ENCODE data around the gene TBX3. TPM values are rescaled to one million over a fixed set of nuclear protein-coding genes. Genes with fewer than 3 reads are reported as not detected.
A peak's percentile ranks its signal among the peaks of the same experiment; 100 is the strongest.

TBX3 gene
- total and polyA plus RNA-seq, 4 donors, result 6.9 to 8.6 (median 8.0) TPM

DNA sequence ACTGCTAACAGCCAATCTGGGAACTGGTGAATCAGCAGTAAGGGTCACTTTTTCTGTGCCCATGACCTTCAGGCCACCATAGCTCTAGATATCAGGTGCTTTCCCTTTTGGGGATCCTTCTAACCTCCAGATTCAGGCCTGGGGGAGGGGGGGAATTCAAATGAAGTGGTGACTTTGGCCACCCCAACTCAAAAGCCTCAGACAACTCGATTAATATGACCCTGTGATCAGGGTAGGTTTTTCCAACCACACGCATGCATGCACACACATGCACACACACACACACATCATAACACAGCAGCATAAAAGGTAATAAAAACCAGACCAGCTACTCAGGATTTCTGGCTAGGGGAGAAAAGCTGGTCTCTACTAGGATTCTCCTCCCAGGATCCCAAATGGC lies 5.3 kb downstream of the TBX3 start:
- peaks cover 17% of the 10 kb centered on the region for H3K4me1 ChIP-seq (ENCODE audit: control insufficient read depth, insufficient read depth, low read length)
- peaks cover 100% of the 10 kb centered on the region for H3K27me3 ChIP-seq (ENCODE audit: control insufficient read depth, insufficient read depth, low read length)
- no peaks in the 10 kb centered on the region for H3K9me3 ChIP-seq (ENCODE audit: control insufficient read depth, insufficient read depth, low read length)
- no peak overlapping the region for H3K4me3 ChIP-seq (ENCODE audit: low read depth, low read length)
- no peaks in the 10 kb centered on the region for H3K36me3 ChIP-seq (ENCODE audit: control insufficient read depth, insufficient read depth, low read length)
- no peak overlapping the region for H3K27ac ChIP-seq (ENCODE audit: low read depth, low read length)
- DNase-seq (ENCODE audit: low read depth in 4 of 6, low spot score in 6 of 6), result no peak
- WGBS (ENCODE audit: insufficient coverage), result 40% methylated on average over 1 of the region's 2 CpGs

DNA sequence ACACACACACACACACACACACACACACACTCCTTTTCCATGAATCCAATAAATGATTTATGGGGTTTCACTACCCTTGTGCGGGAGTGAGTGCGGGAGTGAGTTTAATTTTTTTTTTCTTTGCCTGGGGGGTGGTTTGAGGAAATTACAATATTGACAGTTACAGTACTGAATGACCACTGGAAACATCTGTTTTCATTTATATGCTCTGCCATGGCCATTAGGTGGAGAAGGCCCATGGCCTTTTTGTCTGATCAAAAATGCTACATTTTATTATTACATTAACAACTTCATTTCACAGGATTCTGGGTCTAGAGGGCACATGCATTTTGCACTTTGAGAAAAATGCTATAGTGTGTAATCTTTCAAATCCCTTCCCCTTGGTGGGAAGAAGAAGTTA lies 5.9 kb downstream of the TBX3 start:
- DNase-seq (ENCODE audit: low read depth in 4 of 6, low spot score in 6 of 6), result no peak
- Histone ChIP-seq H3K4me1 (ENCODE audit: control insufficient read depth, insufficient read depth, low read length) (peaks cover 14% of the 10 kb centered on the region), H3K4me3 (ENCODE audit: low read depth, low read length) (no peak overlapping the region), H3K27ac (ENCODE audit: low read depth, low read length) (no peak overlapping the region), H3K9me3 (ENCODE audit: control insufficient read depth, insufficient read depth, low read length) (no peaks in the 10 kb centered on the region), H3K36me3 (ENCODE audit: control insufficient read depth, insufficient read depth, low read length) (no peaks in the 10 kb centered on the region), H3K27me3 (ENCODE audit: control insufficient read depth, insufficient read depth, low read length) (peaks cover 100% of the 10 kb centered on the region)
- no CpG with 5 or more reads among the region's 2 CpGs for WGBS (ENCODE audit: insufficient coverage)

DNA sequence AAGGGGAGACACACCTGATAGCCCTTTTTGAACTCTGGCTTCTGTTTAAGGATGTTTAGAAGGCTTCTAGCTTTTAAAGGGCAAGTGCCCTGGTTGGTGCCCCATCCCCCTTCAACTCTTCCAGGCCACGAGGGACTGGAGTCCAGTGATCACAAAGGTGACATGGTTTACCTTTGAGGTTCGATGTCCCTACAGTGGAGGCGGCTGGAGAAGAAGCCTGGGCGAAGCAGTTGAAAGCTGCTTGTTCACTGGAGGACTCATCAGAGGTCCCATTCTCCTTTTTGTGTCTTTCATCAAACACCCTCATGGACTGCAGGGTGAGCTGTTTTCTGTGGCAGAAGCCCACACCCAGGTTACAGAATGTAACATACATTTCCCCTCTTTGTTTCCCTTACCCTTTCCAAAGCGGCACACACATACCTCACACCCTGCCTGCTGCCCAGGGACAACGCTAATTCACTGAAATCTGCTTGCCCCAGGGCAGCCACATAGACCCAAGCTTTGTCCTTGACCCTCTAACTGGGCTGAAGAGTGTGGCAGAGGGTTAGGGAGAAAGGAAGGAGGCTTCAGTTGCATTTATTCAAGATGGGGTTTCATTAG lies 7.7 kb downstream of the TBX3 start:
- Histone ChIP-seq H3K4me1 (ENCODE audit: control insufficient read depth, insufficient read depth, low read length) (peaks cover 20% of the 10 kb centered on the region), H3K36me3 (ENCODE audit: control insufficient read depth, insufficient read depth, low read length) (no peaks in the 10 kb centered on the region), H3K4me3 (ENCODE audit: low read depth, low read length) (no peak overlapping the region), H3K9me3 (ENCODE audit: control insufficient read depth, insufficient read depth, low read length) (no peaks in the 10 kb centered on the region), H3K27ac (ENCODE audit: low read depth, low read length) (no peak overlapping the region), H3K27me3 (ENCODE audit: control insufficient read depth, insufficient read depth, low read length) (peaks cover 100% of the 10 kb centered on the region)
- WGBS (ENCODE audit: insufficient coverage), result 31% methylated on average over 4 of the region's 6 CpGs
- DNase-seq (ENCODE audit: low read depth in 4 of 6, low spot score in 6 of 6), result no peak

DNA sequence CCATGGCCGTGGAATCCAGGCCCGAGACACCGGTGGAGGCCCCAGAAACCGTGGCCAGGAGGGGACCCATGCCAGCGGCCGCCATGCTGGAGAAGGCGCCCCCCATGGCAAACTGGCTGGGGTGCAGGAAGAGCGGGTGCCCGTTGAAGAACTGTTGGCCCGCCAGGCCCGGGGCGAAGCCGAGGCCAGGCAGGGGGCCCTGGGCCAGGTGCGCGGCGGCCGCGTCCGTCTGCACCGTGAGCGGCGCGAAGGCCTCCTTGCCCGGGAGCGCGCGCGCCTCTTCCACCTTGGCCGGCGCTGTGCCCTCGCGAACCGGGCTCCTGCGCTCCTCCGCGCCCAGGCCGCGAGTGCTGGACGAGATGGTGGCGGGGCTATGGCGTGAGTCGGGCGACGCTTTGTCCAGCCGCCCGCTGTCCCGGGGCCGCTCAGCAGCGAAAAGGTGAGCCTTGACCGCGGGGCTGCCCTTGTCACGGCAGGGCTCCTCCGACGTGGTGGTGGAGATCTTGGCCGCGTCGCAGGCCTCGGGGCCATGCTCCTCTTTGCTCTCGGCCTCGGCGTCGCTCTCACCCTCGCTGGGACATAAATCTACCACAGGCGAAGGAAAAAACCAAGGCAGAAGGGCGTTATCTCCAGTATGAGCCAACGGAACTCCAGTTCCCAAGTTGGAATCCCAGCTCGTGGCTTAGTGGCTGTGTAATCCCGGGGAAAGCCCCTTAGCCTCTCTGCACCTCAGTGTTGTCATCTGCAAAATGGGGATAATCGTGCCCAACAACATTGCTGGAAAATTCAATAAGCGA lies 9.5 kb downstream of the TBX3 start:
- Histone ChIP-seq H3K9me3 (ENCODE audit: control insufficient read depth, insufficient read depth, low read length) (no peaks in the 10 kb centered on the region), H3K36me3 (ENCODE audit: control insufficient read depth, insufficient read depth, low read length) (no peaks in the 10 kb centered on the region), H3K27ac (ENCODE audit: low read depth, low read length) (no peak overlapping the region), H3K27me3 (ENCODE audit: control insufficient read depth, insufficient read depth, low read length) (peaks cover 99% of the 10 kb centered on the region), H3K4me1 (ENCODE audit: control insufficient read depth, insufficient read depth, low read length) (peaks cover 22% of the 10 kb centered on the region), H3K4me3 (ENCODE audit: low read depth, low read length) (no peak overlapping the region)
- WGBS (ENCODE audit: insufficient coverage), result 9% methylated on average over 68 of the region's 70 CpGs
- peak in 1 of 6 donors; percentile 1 for DNase-seq (ENCODE audit: low read depth in 4 of 6, low spot score in 6 of 6)

DNA sequence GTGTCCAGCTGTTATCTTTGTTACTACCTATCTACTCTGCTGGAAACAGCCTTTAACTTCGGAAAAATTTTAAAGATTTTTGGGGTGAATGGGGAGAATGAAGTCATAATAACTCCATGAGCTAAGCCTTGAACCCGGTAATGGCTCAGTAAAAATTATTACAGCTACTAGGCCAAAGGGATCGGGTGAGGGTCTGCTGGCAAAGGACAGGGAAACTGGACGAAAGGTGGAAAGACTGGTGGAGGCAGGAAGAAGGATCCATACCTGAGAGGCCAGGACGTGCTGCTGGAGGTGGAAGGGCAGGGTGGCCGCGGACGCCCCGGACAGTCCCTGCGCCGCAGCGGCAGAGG lies 10.1 kb downstream of the TBX3 start:
- H3K4me1 ChIP-seq (ENCODE audit: control insufficient read depth, insufficient read depth, low read length), result peaks cover 28% of the 10 kb centered on the region
- H3K9me3 ChIP-seq (ENCODE audit: control insufficient read depth, insufficient read depth, low read length), result no peaks in the 10 kb centered on the region
- no peak overlapping the region for H3K27ac ChIP-seq (ENCODE audit: low read depth, low read length)
- 16% methylated on average over 11 of the region's 12 CpGs for WGBS (ENCODE audit: insufficient coverage)
- peak in 1 of 6 donors; percentile 0 for DNase-seq (ENCODE audit: low read depth in 4 of 6, low spot score in 6 of 6)
- H3K4me3 ChIP-seq (ENCODE audit: low read depth, low read length), result no peak overlapping the region
- no peaks in the 10 kb centered on the region for H3K36me3 ChIP-seq (ENCODE audit: control insufficient read depth, insufficient read depth, low read length)
- H3K27me3 ChIP-seq (ENCODE audit: control insufficient read depth, insufficient read depth, low read length), result peaks cover 99% of the 10 kb centered on the region

DNA sequence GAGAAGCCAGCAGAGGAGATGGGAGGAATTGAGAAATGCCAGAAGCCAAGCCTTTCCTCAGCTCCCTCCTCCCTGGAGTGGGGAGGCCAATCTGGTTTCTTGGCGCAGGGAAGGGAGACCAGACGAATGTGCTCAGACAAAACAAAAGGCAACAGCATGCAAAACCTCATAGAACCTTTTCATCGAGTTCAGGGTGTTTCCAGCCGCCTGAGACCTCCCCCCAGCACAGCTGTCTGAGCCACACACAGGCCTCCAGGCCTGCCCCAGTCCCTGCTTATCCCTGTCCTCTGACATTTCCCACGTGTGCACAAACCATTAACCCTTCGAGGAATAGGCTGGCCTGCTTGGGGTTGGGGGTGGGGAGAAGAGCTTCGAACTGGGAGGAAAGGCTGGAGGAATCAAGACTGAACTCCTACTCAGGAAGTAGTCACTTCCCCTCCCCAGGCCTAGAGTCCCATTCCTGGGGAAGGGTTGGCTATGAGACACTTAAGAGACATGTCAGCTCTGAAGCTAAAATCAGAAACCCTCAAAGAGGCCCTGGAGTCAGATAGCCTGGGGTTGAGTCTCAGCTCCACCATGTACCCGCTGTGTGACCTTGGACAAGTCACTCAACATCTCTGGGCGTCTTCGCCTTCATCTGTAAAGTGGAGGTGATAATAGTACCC lies 10.7 kb downstream of the TBX3 start:
- WGBS (ENCODE audit: insufficient coverage), result 44% methylated on average over 5 of the region's 10 CpGs
- no peaks in the 10 kb centered on the region for H3K9me3 ChIP-seq (ENCODE audit: control insufficient read depth, insufficient read depth, low read length)
- peaks cover 34% of the 10 kb centered on the region for H3K4me1 ChIP-seq (ENCODE audit: control insufficient read depth, insufficient read depth, low read length)
- no peaks in the 10 kb centered on the region for H3K36me3 ChIP-seq (ENCODE audit: control insufficient read depth, insufficient read depth, low read length)
- peaks cover 99% of the 10 kb centered on the region for H3K27me3 ChIP-seq (ENCODE audit: control insufficient read depth, insufficient read depth, low read length)
- DNase-seq (ENCODE audit: low read depth in 4 of 6, low spot score in 6 of 6), result peak in 2 of 6 donors; percentile 2 to 56
- H3K4me3 ChIP-seq (ENCODE audit: low read depth, low read length), result no peak overlapping the region
- H3K27ac ChIP-seq (ENCODE audit: low read depth, low read length), result no peak overlapping the region

DNA sequence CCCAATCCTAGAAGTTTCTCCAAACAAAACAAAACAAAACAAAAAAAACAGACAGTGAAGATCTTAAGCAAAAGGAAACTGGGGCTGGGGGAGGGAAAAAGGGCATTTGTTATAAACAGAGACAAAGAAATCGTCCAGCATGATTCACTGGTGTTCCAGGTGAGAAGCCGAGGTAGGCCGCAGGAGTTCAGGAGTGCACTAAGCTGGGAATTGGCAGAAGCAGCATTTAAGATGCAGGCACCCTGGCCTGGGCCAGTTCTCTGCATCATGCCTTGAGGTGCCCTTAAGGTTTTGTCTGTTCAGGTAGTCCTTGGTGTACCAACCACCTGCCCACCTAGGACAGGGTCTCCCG lies 11.2 kb downstream of the TBX3 start:
- H3K4me1 ChIP-seq (ENCODE audit: control insufficient read depth, insufficient read depth, low read length), result peaks cover 39% of the 10 kb centered on the region
- H3K36me3 ChIP-seq (ENCODE audit: control insufficient read depth, insufficient read depth, low read length), result no peaks in the 10 kb centered on the region
- 29% methylated on average over 4 of the region's 4 CpGs for WGBS (ENCODE audit: insufficient coverage)
- peaks cover 99% of the 10 kb centered on the region for H3K27me3 ChIP-seq (ENCODE audit: control insufficient read depth, insufficient read depth, low read length)
- DNase-seq (ENCODE audit: low read depth in 4 of 6, low spot score in 6 of 6), result no peak
- no peaks in the 10 kb centered on the region for H3K9me3 ChIP-seq (ENCODE audit: control insufficient read depth, insufficient read depth, low read length)
- H3K4me3 ChIP-seq (ENCODE audit: low read depth, low read length), result no peak overlapping the region
- no peak overlapping the region for H3K27ac ChIP-seq (ENCODE audit: low read depth, low read length)

DNA sequence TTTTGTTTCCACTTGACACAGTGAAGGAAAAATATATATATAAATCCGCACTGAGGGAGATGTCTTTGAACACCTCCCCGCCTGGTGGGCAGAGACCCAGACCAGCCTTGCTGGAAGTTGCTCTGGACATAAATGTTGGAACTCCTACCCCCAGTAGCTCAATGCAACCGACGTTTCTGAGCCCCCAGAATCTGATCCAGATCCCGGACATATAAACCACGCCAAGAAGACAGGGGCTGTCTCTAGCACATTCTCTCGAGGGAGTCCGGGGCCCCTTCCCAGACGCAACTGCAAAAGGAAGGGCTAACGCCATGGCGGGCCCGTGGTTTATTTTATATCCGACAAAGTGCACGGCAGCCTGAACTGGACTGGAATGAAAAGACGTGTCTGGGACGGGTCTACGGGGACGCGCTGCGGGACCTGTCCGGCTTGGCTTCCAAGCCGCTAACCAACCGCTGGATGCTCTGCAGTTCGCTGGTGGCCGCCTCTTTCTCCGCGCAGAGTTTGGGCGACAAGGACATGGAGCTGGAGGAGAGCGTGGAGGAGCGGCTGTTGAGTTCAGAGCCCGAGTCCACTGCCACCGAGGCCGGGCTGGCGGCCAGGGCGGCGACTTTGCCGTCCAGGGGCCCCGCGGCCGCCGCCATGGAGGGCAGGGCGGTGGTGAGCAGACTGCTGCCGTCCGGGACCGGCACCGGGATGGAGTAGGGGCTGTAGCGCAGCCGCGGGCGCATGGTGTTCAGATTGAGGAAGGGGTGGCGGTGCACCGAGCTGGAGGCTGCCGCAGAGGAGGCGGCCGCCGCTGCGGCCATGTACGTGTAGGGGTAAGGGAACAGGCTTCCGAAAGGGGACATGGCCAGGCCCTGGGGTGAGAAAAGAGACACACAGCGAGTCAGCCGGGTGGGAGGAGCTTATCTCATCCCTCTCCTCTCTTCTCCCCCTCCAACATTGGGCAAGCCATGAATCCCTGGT lies 12.2 kb downstream of the TBX3 start:
- Histone ChIP-seq H3K4me3 (ENCODE audit: low read depth, low read length) (no peak overlapping the region), H3K36me3 (ENCODE audit: control insufficient read depth, insufficient read depth, low read length) (no peaks in the 10 kb centered on the region), H3K27me3 (ENCODE audit: control insufficient read depth, insufficient read depth, low read length) (peaks cover 99% of the 10 kb centered on the region), H3K9me3 (ENCODE audit: control insufficient read depth, insufficient read depth, low read length) (no peaks in the 10 kb centered on the region), H3K27ac (ENCODE audit: low read depth, low read length) (no peak overlapping the region), H3K4me1 (ENCODE audit: control insufficient read depth, insufficient read depth, low read length) (peaks cover 49% of the 10 kb centered on the region)
- DNase-seq (ENCODE audit: low read depth in 4 of 6, low spot score in 6 of 6), result no peak
- 5% methylated on average over 57 of the region's 61 CpGs for WGBS (ENCODE audit: insufficient coverage)

DNA sequence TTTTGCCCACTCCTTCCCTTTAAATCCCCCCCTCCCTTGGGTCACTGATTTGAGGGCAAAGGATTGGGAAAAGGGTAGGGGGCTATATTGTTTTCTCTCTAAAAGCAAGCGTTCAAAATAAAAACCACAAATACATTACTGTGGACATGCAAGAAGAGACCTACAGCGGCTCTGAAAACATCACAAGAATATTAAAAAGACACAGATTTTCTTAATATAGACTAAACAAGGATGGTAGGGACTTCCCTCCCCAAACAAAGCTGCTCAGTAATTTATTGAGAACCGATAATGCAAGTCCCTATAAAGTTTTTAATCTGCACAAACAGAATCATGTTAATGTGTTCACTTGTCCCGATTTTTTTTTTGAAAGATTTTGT lies 12.9 kb downstream of the TBX3 start:
- H3K36me3 ChIP-seq (ENCODE audit: control insufficient read depth, insufficient read depth, low read length), result no peaks in the 10 kb centered on the region
- H3K4me1 ChIP-seq (ENCODE audit: control insufficient read depth, insufficient read depth, low read length), result peaks cover 51% of the 10 kb centered on the region
- WGBS (ENCODE audit: insufficient coverage), result no CpG with 5 or more reads among the region's 4 CpGs
- H3K9me3 ChIP-seq (ENCODE audit: control insufficient read depth, insufficient read depth, low read length), result no peaks in the 10 kb centered on the region
- peaks cover 99% of the 10 kb centered on the region for H3K27me3 ChIP-seq (ENCODE audit: control insufficient read depth, insufficient read depth, low read length)
- no peak overlapping the region for H3K4me3 ChIP-seq (ENCODE audit: low read depth, low read length)
- no peak for DNase-seq (ENCODE audit: low read depth in 4 of 6, low spot score in 6 of 6)
- H3K27ac ChIP-seq (ENCODE audit: low read depth, low read length), result no peak overlapping the region
